Neural cell (in vitro differentiated cells): ENCODE data around the gene BEND7. TPM values are rescaled to one million over a fixed set of nuclear protein-coding genes. Genes with fewer than 3 reads are reported as not detected.

Experiments
- H2AFZ ChIP-seq: fragments of 200-600, 300-800 bp; sonication (generic), shearing (Covaris generic); 2 replicates; pipeline ENCODE4 v1.6.0; 2014; ENCODE audit warnings: low read depth, mild to moderate bottlenecking, antibody characterized with exemption, low read length, moderate library complexity
- H3F3A ChIP-seq: fragments of 200-600 bp; shearing (Covaris generic); 2 replicates; pipeline ENCODE4 v1.6.1; 2016; ENCODE audit warnings: mild to moderate bottlenecking, moderate library complexity, mixed read lengths, antibody characterized with exemption, low read length; ENCODE audit not compliant: insufficient read depth, poor library complexity, severe bottlenecking
- H3K27ac ChIP-seq: fragments of 200-600, 300-800 bp; sonication (generic), shearing (Covaris generic); 2 replicates; pipeline ENCODE4 v1.5.1; 2014; ENCODE audit warnings: mild to moderate bottlenecking, low read length, moderate library complexity
- H3K27me3 ChIP-seq: fragments of 300-800, 200-600 bp; sonication (generic), shearing (Covaris generic); 2 replicates; pipeline ENCODE4 v1.6.0; 2014; ENCODE audit warnings: mild to moderate bottlenecking, low read depth, low read length, moderate library complexity; ENCODE audit not compliant: insufficient read depth
- H3K36me3 ChIP-seq: fragments of 300-800, 200-600 bp; sonication (generic), shearing (Covaris generic); 2 replicates; pipeline ENCODE4 v1.5.1; 2014; ENCODE audit warnings: mild to moderate bottlenecking, antibody characterized with exemption, low read length, moderate library complexity; ENCODE audit not compliant: insufficient read depth
- H3K4me2 ChIP-seq: fragments of 300-800, 200-600 bp; sonication (generic), shearing (Covaris generic); 2 replicates; pipeline ENCODE4 v1.6.0; 2014; ENCODE audit warnings: mild to moderate bottlenecking, low read length
- H3K4me3 ChIP-seq: fragments of 300-800, 200-600 bp; sonication (generic), shearing (Covaris generic); 2 replicates; pipeline ENCODE4 v1.5.1; 2014; ENCODE audit warnings: mild to moderate bottlenecking, low read length, moderate library complexity
- H3K79me2 ChIP-seq: fragments of 200-600 bp; shearing (Covaris generic); replicated peaks from 2 replicates; pipeline ENCODE4 v1.6.0; 2014; ENCODE audit warnings: mild to moderate bottlenecking, low read length, moderate library complexity; ENCODE audit not compliant: insufficient read depth
- H3K9ac ChIP-seq: fragments of 300-800, 200-600 bp; sonication (generic), shearing (Covaris generic); 2 replicates; pipeline ENCODE4 v1.6.1; 2016; ENCODE audit warnings: mild to moderate bottlenecking, low read length, mixed read lengths
- H3K9me2 ChIP-seq: fragments of 200-600 bp; shearing (Covaris generic); 2 replicates; pipeline ENCODE4 v1.6.1; 2016; ENCODE audit warnings: mild to moderate bottlenecking, low read length, mixed read lengths; ENCODE audit not compliant: insufficient read depth
- H3K9me3 ChIP-seq: fragments of 200-600, 300-800 bp; sonication (generic), shearing (Covaris generic); 2 replicates; pipeline ENCODE4 v1.6.1; 2016; ENCODE audit warnings: mild to moderate bottlenecking, mixed run types, low read length, moderate library complexity, mixed read lengths
- H4K20me1 ChIP-seq: fragments of 200-600 bp; shearing (Covaris generic); 2 replicates; pipeline ENCODE4 v1.6.1; 2016; ENCODE audit warnings: mild to moderate bottlenecking, mixed run types; ENCODE audit not compliant: insufficient read depth
- EP300 ChIP-seq: fragments of 450-650 bp; conservative IDR thresholded peaks from 2 replicates; pipeline ENCODE4 v1.6.1; 2014; ENCODE audit warnings: antibody characterized with exemption, mild to moderate bottlenecking, moderate library complexity; ENCODE audit not compliant: poor library complexity, severe bottlenecking
- EZH2 ChIP-seq: fragments of 200-600, 300-800 bp; shearing (Covaris generic), sonication (generic); IDR thresholded peaks from 2 replicates; pipeline ENCODE4 v1.6.1; 2014; ENCODE audit warnings: antibody characterized with exemption, low read length, borderline replicate concordance, mild to moderate bottlenecking; ENCODE audit not compliant: insufficient read depth, poor library complexity, severe bottlenecking
- POLR2AphosphoS5 ChIP-seq: IDR thresholded peaks from 2 replicates; pipeline ENCODE4 v1.6.1; 2012
- RAD21 ChIP-seq: fragments of 450-650 bp; conservative IDR thresholded peaks from 2 replicates; pipeline ENCODE4 v1.6.1; 2014; ENCODE audit warnings: antibody characterized with exemption, mild to moderate bottlenecking, moderate library complexity
- SMC3 ChIP-seq: fragments of 450-650 bp; conservative IDR thresholded peaks from 2 replicates; pipeline ENCODE4 v1.6.1; 2014; ENCODE audit warnings: antibody characterized with exemption, mild to moderate bottlenecking, moderate library complexity; ENCODE audit not compliant: poor library complexity
- TAF1 ChIP-seq: IDR thresholded peaks from 2 replicates; pipeline ENCODE4 v1.6.1; 2012; ENCODE audit warnings: low read depth
- polyA plus RNA-seq: library from polyadenylated mRNA; depleted of rRNA; stranded (reverse); fragments of >200 nt; gene quantifications from 2 replicates; pipeline ENCODE4 v1.2.3, GENCODE V29; 2014
- TF ChIP-seq, protein P1 (sequence below): IDR thresholded peaks from 2 replicates; pipeline ENCODE4 v1.6.1; 2012; ENCODE audit warnings: borderline replicate concordance
- TF ChIP-seq, protein P2 (sequence below): fragments of 450-650 bp; IDR thresholded peaks from 2 replicates; pipeline ENCODE4 v1.5.1; 2014; ENCODE audit warnings: antibody characterized with exemption, mild to moderate bottlenecking, moderate library complexity; ENCODE audit not compliant: poor library complexity, severe bottlenecking

The BEND7 gene
- polyA plus RNA-seq, 1 donor from 2014 or later = 5.1 TPM

DNA sequence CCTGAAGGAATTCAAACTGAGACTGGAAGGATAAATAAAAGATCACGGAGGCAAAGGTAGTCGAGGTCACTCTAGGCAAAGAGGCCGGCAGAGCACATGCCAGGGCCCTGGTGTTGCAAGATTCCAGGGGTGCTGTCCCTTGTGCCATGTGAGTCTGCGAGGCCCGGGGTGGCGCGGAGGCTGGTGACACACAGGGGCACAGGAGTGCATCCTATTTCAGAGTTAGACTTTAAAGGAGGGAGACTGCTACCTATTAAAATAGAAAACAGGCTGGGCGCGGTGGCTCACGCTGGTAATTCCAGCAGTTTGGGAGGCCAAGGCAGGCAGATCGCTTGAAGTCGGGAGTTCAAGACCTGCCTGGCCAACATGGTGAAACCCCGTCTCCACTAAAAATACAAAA lies 12.6 kb downstream of the BEND7 start:
- Histone ChIP-seq H3K27ac (no peak overlapping the region), H3K4me3 (no peak overlapping the region), H3K4me2 (no peak overlapping the region)

DNA sequence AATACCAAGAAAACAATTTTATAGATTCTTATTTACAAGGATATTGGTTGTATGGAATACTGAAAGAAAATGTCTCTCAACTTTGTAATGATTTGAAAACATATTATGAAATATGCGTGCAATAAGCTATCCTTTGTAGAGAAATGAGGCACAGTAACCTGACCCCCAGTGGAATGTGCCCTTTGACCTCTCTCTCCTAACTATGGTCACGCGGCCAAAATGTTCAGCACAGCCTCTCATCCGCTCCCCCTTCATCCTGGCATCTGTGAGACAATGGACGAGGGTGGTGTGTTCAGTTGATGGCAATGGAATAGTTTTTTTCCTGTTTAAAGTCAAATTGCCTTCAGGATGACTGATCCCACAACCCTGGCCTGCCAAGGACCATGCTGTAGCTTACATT lies 13.3 kb downstream of the BEND7 start:
- Histone ChIP-seq H4K20me1 (no peaks in the 10 kb centered on the region), H3F3A (no peaks in the 10 kb centered on the region), H3K27ac (no peak overlapping the region), H3K9me2 (no peaks in the 10 kb centered on the region), H3K79me2 (no peaks in the 10 kb centered on the region), H3K4me2 (no peak overlapping the region), H3K36me3 (no peaks in the 10 kb centered on the region), H3K4me3 (no peak overlapping the region), H2AFZ (no peak overlapping the region), H3K27me3 (no peaks in the 10 kb centered on the region), H3K9me3 (no peaks in the 10 kb centered on the region), H3K9ac (no peak overlapping the region)
- TF ChIP-seq EP300 (no peak), TAF1 (no peak), POLR2AphosphoS5 (no peak), RAD21 (no peak), SMC3 (no peak), EZH2 (no peak)
- TF ChIP-seq, protein P1, sequence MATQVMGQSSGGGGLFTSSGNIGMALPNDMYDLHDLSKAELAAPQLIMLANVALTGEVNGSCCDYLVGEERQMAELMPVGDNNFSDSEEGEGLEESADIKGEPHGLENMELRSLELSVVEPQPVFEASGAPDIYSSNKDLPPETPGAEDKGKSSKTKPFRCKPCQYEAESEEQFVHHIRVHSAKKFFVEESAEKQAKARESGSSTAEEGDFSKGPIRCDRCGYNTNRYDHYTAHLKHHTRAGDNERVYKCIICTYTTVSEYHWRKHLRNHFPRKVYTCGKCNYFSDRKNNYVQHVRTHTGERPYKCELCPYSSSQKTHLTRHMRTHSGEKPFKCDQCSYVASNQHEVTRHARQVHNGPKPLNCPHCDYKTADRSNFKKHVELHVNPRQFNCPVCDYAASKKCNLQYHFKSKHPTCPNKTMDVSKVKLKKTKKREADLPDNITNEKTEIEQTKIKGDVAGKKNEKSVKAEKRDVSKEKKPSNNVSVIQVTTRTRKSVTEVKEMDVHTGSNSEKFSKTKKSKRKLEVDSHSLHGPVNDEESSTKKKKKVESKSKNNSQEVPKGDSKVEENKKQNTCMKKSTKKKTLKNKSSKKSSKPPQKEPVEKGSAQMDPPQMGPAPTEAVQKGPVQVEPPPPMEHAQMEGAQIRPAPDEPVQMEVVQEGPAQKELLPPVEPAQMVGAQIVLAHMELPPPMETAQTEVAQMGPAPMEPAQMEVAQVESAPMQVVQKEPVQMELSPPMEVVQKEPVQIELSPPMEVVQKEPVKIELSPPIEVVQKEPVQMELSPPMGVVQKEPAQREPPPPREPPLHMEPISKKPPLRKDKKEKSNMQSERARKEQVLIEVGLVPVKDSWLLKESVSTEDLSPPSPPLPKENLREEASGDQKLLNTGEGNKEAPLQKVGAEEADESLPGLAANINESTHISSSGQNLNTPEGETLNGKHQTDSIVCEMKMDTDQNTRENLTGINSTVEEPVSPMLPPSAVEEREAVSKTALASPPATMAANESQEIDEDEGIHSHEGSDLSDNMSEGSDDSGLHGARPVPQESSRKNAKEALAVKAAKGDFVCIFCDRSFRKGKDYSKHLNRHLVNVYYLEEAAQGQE = no peak
- TF ChIP-seq, protein P2, sequence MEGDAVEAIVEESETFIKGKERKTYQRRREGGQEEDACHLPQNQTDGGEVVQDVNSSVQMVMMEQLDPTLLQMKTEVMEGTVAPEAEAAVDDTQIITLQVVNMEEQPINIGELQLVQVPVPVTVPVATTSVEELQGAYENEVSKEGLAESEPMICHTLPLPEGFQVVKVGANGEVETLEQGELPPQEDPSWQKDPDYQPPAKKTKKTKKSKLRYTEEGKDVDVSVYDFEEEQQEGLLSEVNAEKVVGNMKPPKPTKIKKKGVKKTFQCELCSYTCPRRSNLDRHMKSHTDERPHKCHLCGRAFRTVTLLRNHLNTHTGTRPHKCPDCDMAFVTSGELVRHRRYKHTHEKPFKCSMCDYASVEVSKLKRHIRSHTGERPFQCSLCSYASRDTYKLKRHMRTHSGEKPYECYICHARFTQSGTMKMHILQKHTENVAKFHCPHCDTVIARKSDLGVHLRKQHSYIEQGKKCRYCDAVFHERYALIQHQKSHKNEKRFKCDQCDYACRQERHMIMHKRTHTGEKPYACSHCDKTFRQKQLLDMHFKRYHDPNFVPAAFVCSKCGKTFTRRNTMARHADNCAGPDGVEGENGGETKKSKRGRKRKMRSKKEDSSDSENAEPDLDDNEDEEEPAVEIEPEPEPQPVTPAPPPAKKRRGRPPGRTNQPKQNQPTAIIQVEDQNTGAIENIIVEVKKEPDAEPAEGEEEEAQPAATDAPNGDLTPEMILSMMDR = no peak

More for the DNA sequence above, 12.6 kb downstream of the BEND7 start:
- no peaks in the 10 kb centered on the region for H3K79me2 ChIP-seq
- no peaks in the 10 kb centered on the region for H3F3A ChIP-seq
- H3K9me2 ChIP-seq = no peaks in the 10 kb centered on the region
- H3K27me3 ChIP-seq = no peaks in the 10 kb centered on the region
- no peaks in the 10 kb centered on the region for H4K20me1 ChIP-seq
- TF ChIP-seq EZH2 = no peak
- H3K36me3 ChIP-seq = no peaks in the 10 kb centered on the region
- no peak overlapping the region for H3K9ac ChIP-seq
- no peaks in the 10 kb centered on the region for H3K9me3 ChIP-seq
- H2AFZ ChIP-seq = no peak overlapping the region

GRCh38 chr10:13514296-13514695 lies 14.5 kb downstream of the BEND7 start:
- no peak overlapping the region for H3K4me2 ChIP-seq
- no peak overlapping the region for H3K9ac ChIP-seq
- no peak for TF ChIP-seq SMC3
- no peaks in the 10 kb centered on the region for H4K20me1 ChIP-seq
- H3K9me3 ChIP-seq = no peaks in the 10 kb centered on the region
- H3K27me3 ChIP-seq = no peaks in the 10 kb centered on the region
- H3K4me3 ChIP-seq = no peak overlapping the region
- no peaks in the 10 kb centered on the region for H3K79me2 ChIP-seq
- H3K36me3 ChIP-seq = no peaks in the 10 kb centered on the region
- no peak overlapping the region for H3K27ac ChIP-seq
- no peaks in the 10 kb centered on the region for H3F3A ChIP-seq
- no peak overlapping the region for H2AFZ ChIP-seq
- H3K9me2 ChIP-seq = no peaks in the 10 kb centered on the region
